NCI-H2227 treated with DMSO at 0.1 percent for 48 hours (cell line): ENCODE results near the gene PTPRE.

Experiments used
- DNase-seq: peaks from one replicate; lab custom pipeline; 2025; lab: John Stamatoyannopoulos, UW

PTPRE gene

GRCh38 chr10:127906548-127907377 lies at the start of gene PTPRE:
Gene PTPRE (plus strand): TSS chr10:127907103. CDS start chr10:128040882, 133,779 bp downstream.
- DNase-seq, result no peak

- DNase-seq, result no peak
Observed at GRCh38 chr10:127860592-127860991, 46.3 kb upstream of the PTPRE start.

DNA sequence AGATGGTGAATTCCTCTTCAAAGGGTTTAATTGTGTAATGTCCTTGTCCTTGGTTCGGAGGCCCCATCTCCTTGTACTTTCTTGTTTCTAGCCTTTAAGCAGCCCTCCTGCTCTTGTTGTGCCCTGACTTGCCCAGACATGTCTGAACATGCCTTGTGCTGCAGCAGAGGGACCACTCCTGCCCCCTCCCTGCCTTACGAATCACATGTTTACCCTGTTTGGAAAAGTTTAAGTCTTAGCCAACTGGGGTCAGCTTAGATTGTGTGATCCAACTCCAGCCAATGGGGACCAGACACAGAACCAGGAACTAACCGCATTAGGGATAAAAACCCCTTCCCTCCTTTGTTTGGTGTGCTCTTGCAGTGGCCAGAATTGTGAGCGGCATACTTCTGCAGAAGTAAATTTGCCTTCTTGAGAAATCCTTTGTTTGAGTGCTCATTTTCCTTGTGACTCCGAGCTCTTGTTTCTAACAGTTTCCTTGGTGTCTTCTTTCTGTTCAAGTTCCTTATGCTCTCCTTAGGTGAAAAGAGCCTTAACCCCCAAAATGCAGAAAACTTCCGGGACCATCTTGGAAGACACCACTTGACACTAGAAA lies 43.6 kb upstream of the PTPRE start:
- no peak for DNase-seq

DNA sequence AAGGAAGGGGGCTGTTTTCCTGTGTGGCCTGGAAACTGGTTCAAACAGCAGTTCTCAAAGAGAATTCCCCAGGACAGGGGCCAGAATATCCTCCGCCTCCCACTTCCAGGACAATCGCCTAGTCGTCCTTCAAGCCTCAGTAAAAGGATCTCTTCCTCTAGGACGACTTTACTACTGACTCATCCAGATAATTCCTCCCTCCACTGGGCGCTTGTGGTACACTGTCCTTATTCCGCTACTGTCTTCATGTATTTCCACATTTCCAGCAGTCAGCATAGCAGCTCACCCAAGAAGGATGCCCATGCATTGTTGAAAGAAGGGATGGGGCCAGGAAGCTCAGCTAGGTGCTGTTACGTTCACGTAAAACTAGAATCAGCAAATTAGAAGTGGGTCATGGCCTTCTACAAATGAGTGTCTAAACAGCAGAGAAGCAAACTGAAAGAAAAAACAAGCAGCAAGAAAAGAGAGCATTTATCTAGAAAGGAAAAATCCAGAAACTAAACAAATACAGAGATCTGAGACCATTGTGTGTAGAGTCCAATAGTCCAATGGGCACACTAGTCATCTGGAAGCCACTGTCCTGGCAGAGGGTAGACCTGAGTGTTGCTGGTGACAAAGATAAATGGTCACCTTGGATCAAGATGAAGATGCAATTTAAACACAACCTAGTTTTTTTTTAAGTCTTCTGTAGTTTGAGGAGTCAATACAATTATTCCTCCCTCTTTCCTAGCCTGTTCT lies 40.5 kb upstream of the PTPRE start:
- no peak for DNase-seq

DNA sequence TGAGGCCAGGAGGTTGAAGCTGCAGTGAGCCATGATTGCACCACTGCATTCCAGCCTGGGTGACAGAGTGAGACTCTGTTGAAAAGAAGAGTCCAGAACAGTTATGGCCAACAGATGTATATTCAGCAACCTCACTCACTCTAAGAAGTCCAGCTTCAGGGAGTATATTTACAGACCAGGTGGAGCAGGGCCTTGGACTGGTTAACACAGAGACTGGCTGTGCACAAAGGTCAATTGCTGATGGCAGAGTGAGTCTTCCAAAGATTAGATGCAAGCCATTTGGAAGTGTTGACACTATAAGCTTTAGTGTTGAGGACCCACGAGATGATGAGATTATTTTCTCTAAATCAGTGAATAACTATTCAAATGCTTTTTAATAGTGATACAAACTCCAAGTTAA lies 39.1 kb upstream of the PTPRE start:
- no peak for DNase-seq

- no peak for DNase-seq
Observed at GRCh38 chr10:127869329-127869728, 37.6 kb upstream of the PTPRE start.

DNA sequence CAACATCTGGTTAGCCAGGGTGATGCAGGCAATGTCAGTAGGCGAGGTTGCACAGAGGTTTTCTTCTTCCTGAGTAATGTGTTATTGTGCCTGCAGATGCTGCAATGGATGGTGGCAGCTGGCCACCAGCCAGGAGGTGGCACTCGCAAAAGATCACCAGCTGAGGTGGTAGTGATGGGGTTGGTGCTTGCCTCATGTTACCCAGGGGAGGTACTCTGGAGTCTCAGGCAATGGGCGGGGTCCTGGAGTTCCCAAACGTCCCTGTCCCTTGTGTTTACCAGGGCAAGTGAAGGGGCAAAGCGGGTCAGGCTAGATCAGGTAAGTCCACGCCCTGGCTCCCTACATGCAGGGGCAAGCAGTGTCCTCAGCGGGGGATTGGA lies 35.3 kb upstream of the PTPRE start:
- DNase-seq, result no peak

DNA sequence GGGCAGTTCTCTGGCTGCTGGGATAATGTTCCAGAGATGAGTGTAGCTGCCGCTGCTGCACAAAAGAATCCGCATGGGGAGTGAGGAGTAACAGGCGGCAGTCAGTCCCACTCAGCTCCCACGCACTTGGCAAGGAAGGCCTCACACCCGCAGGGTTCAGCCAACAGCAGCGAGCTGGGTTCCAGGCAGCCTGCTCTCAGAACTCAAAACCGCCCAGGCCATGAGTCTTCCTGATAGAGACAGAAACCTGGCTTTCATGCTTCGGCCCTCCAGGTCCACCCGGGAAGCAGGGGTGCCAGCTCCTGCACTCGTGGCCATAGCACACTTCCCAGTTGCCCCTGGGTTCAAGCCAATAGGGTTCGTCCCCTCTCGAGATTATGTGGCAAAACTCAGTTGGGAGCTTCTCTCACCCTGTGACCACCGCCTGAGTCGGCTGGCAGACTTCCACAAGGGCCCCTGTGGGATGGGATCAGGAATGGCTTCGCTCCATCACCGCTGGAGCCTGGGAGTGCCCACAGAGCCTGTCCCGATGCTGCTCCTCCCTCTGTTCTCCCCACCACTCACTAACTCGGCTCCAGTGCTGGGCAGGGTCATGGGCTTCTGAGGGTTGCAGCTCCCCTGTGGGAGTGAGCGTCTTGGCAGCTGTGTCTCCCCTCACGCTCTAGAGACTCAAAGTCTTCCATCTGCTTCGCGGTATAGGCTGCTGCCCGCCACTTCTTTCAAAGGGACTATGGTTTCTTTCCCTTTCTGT lies 34.7 kb upstream of the PTPRE start:
- DNase-seq, result no peak

- DNase-seq, result no peak
Observed at GRCh38 chr10:127872871-127873600, 33.9 kb upstream of the PTPRE start.

- DNase-seq, result no peak
Observed at GRCh38 chr10:127873901-127874470, 32.9 kb upstream of the PTPRE start.

GRCh38 chr10:127874671-127875448 lies 32.0 kb upstream of the PTPRE start:
- DNase-seq, result no peak

DNA sequence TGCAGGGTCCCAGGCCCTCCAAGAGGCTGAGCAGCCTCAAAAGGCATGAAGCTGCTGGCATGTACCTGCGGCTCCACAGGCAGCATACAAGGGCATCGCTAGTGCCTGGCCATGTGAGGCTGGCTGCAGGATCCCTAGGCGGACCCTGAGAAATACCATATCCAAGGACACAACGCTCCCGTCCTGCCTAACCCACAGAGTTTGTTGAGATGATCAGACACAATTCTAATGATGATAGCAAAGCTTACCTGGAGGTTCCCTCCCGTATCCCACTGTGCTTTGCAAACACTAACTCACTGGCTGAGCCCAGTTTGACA lies 31.5 kb upstream of the PTPRE start:
- DNase-seq, result no peak

- DNase-seq, result no peak
Observed at GRCh38 chr10:127875916-127876315, 31.0 kb upstream of the PTPRE start.

DNA sequence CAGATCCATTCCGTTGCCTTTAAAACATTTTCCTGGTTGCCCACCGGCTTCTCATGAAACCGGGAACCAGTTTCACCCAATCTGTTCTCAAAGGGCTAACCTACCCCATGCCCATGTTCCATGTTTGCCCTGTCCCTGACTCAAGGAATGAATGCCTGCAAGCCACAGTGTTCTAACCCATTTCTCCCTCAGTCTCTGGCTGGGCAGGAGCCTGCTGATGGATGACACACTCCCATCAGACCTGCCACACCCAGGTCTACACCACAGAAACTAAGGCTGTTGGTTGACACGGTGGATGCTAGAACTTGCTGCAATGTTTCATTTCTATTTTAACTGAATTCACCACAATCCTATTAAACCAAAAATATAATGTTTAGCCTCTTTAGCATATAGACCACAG lies 29.8 kb upstream of the PTPRE start:
- DNase-seq, result no peak

GRCh38 chr10:127877699-127878098 lies 29.2 kb upstream of the PTPRE start:
- DNase-seq, result no peak

- no peak for DNase-seq
Observed at GRCh38 chr10:127878475-127879055, 28.3 kb upstream of the PTPRE start.

DNA sequence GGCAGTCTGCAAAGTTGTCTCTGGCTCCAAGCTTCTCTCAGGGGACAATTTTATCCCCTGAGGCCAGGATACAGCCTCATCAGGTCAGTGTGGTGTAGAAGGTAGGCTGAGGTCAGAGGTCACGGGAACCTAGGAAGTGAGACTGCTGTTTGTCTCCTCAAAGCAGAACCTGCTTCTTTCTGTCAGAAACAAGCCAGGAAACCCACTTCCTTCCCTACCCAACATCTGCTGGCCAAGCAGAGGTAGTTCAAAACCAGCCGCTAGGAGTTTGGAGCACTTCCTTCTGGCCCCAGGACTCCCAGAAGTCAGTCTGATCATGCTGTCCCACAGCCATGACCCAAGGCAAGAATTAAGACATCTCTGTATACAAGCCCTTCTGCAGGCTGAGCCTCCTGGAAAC lies 26.3 kb upstream of the PTPRE start:
- no peak for DNase-seq

DNA sequence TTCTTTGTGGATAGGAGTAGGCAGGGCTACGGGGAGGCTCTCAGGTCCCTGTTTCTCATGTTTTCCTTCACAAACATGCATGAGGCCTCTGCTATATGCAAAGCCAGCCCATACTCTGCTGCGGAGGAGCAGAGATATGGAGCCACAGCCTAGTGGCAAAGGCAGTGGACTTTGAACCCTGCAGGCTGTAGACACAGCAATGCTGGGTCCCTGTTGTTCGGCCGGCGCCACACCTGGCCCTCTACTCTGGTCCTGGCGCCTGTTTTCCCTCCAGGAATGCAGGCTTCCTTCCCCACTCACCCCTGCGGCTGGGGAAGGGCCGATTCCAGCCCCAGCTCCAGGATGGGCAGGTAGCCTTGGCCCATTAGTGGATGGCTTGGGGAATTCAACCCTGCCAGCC lies 25.6 kb upstream of the PTPRE start:
- DNase-seq, result no peak

DNA sequence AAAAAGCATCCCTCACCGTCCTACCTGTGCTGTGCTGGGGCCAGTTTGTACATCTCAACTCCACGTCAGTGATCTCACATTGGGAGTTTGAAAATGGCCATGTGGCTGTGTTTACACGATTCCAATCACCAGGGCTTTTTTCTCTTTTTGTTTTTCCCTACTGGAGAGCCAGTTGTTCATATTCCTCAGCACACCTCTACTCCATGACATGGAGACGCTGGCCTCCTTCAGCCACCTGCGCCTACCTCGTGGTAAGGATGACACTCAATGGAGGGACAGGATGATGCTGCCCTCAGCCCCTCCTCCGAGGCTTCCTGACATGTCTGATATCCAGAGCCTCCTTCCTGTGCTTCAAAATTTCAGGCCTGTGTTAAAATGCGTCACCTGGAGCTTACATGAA lies 24.5 kb upstream of the PTPRE start:
- DNase-seq, result no peak

DNA sequence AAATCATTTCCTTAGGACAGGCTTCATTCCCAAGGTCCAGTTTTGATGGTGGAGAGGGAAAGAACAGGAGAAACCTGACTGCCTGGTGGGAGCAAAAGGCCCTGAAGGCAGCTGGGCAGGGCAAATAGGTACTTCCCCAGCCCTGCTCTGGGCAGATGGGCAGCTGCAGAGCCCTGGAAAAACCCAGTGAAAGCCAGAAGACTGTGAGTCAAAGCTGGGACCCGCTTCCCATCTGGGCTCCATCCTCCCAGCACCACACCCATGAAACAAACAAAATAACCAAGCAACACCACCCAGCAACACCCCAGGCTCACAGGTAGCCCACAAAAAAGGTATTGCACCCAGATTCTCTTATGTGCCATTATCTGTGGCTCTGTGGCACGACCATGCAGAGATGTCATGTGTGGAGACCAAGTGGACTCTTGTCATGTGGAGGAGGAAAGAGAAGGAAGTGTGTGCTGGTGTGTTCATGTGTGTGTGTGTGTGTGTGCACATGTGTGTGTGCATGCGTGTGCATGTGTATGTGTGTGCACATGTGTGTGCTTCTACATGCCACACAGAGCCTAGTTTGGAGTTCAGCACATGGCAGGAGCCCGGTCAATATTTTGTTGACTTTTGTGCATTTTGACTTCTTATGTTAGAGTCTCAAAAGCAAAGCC lies 24.0 kb upstream of the PTPRE start:
- no peak for DNase-seq
